Activated CD4-positive, alpha-beta T cell treated with anti-CD3 and anti-CD28 coated beads for 1 hour (primary cell): ENCODE results near the gene ARHGAP6.
"Not testable (repeated sequence)": the region's sequence is repeated elsewhere in the genome, so short reads cannot be mapped to it uniquely, and the experiment has no call there.

ENCODE experiments used
- DNase-seq: peaks from one replicate; pipeline ENCODE4 v3.0.0-alpha.2; 2020

The ARHGAP6 gene

GRCh38 chrX:11647138-11647537, 18.6 kb downstream of the ARHGAP6 start:
- no peak for DNase-seq

- no peak for DNase-seq
Observed at GRCh38 chrX:11641349-11642065, 24.2 kb downstream of the ARHGAP6 start.

- no peak for DNase-seq
Observed at GRCh38 chrX:11640089-11640488, 25.6 kb downstream of the ARHGAP6 start.

GRCh38 chrX:11632732-11633131, 33.0 kb downstream of the ARHGAP6 start:
- DNase-seq, result no peak

GRCh38 chrX:11629593-11630211, 36.0 kb downstream of the ARHGAP6 start:
- no peak for DNase-seq

- DNase-seq, result no peak
Observed at GRCh38 chrX:11628399-11628798, 37.3 kb downstream of the ARHGAP6 start.

GRCh38 chrX:11626351-11626750, 39.4 kb downstream of the ARHGAP6 start:
- no peak for DNase-seq

- no peak for DNase-seq
Observed at GRCh38 chrX:11619441-11619840, 46.3 kb downstream of the ARHGAP6 start.

GRCh38 chrX:11614253-11614652, 51.5 kb downstream of the ARHGAP6 start:
- not testable (repeated sequence) for DNase-seq

GRCh38 chrX:11611965-11612364, 53.8 kb downstream of the ARHGAP6 start:
- DNase-seq, result no peak

- no peak for DNase-seq
Observed at GRCh38 chrX:11611161-11611560, 54.6 kb downstream of the ARHGAP6 start.

GRCh38 chrX:11609109-11609508, 56.6 kb downstream of the ARHGAP6 start:
- no peak for DNase-seq

GRCh38 chrX:11606408-11606807, 59.3 kb downstream of the ARHGAP6 start:
- no peak for DNase-seq

- no peak for DNase-seq
Observed at GRCh38 chrX:11600578-11600977, 65.1 kb downstream of the ARHGAP6 start.

GRCh38 chrX:11597479-11597878, 68.2 kb downstream of the ARHGAP6 start:
- DNase-seq, result no peak

- DNase-seq, result no peak
Observed at GRCh38 chrX:11591723-11592346, 73.9 kb downstream of the ARHGAP6 start.

- no peak for DNase-seq
Observed at GRCh38 chrX:11589641-11590040, 76.1 kb downstream of the ARHGAP6 start.

- DNase-seq, result no peak
Observed at GRCh38 chrX:11588097-11588496, 77.6 kb downstream of the ARHGAP6 start.

GRCh38 chrX:11585174-11585573, 80.5 kb downstream of the ARHGAP6 start:
- no peak for DNase-seq

- DNase-seq, result no peak
Observed at GRCh38 chrX:11580789-11581188, 84.9 kb downstream of the ARHGAP6 start.

GRCh38 chrX:11579636-11580600, 85.8 kb downstream of the ARHGAP6 start:
- no peak for DNase-seq

- not testable (repeated sequence) for DNase-seq
Observed at GRCh38 chrX:11578301-11578700, 87.4 kb downstream of the ARHGAP6 start.

- no peak for DNase-seq
Observed at GRCh38 chrX:11577603-11578002, 88.1 kb downstream of the ARHGAP6 start.
